OCI-LY7 (cell line): ENCODE measurements around the gene ATP1B1.

Experiments
- CTCF ChIP-seq: fragments of 200-600 bp; sonication (generic); conservative IDR thresholded peaks from 2 replicates; pipeline ENCODE4 v1.5.1; 2014; ENCODE audit warnings: mild to moderate bottlenecking, antibody characterized with exemption, low read length, moderate library complexity, mixed read lengths
- EZH2phosphoT487 ChIP-seq: fragments of 200-600 bp; sonication (generic); IDR thresholded peaks from 2 replicates; pipeline ENCODE4 v1.6.1; 2018; ENCODE audit warnings: low read depth, borderline replicate concordance, mild to moderate bottlenecking, mixed run types, antibody characterized with exemption, low read length, moderate library complexity, mixed read lengths

GRCh38 chr1:169163059-169163458, 56.6 kb downstream of the ATP1B1 start:
- no peak for TF ChIP-seq CTCF
- TF ChIP-seq EZH2phosphoT487, result no peak
